ENCODE measurements around the gene CST9.

The CST9 gene

GRCh38 chr20:23605867-23606651, at the start of gene CST9:
TSS of gene CST9 (minus strand) at chr20:23605917. CDS start at chr20:23605864, 53 bp downstream.
- Histone ChIP-seq H3K27me3 (ENCODE audit: control insufficient read depth in 5 of 5, insufficient read depth in 4 of 5, low read length in 5 of 5) (peaks cover 0 to 5% (median 0%) of the 10 kb centered on the region in 5 donors), H3K27ac (ENCODE audit: low read depth, low read length) (no peak within 1 kb of the TSS), H3K36me3 (ENCODE audit: control insufficient read depth in 5 of 5, insufficient read depth in 5 of 5, low read length in 5 of 5) (no peaks in the 10 kb centered on the region), H3K9me3 (ENCODE audit: control insufficient read depth in 5 of 5, low read length in 5 of 5) (no peaks in the 10 kb centered on the region), H3K9ac (ENCODE audit: low read length in 5 of 5) (no peak within 1 kb of the TSS), H3K4me1 (ENCODE audit: control insufficient read depth in 5 of 5, insufficient read depth in 5 of 5, low read length in 5 of 5) (peaks cover 0 to 8% (median 4%) of the 10 kb centered on the region in 5 donors), H3K4me3 (ENCODE audit: low read depth in 1 of 5, low read length in 5 of 5) (no peak within 1 kb of the TSS)

- H3K27me3 ChIP-seq (ENCODE audit: control insufficient read depth in 5 of 5, insufficient read depth in 4 of 5, low read length in 5 of 5) = no peaks in the 10 kb centered on the region
- no peak overlapping the region for H3K9ac ChIP-seq (ENCODE audit: low read length in 5 of 5)
- H3K4me3 ChIP-seq (ENCODE audit: low read depth in 1 of 5, low read length in 5 of 5) = peak overlapping the region in 1 of 5 donors; percentile 4
- H3K4me1 ChIP-seq (ENCODE audit: control insufficient read depth in 5 of 5, insufficient read depth in 5 of 5, low read length in 5 of 5) = peaks cover 5 to 49% (median 43%) of the 10 kb centered on the region in 5 donors
- no peaks in the 10 kb centered on the region for H3K9me3 ChIP-seq (ENCODE audit: control insufficient read depth in 5 of 5, low read length in 5 of 5)
- no peaks in the 10 kb centered on the region for H3K36me3 ChIP-seq (ENCODE audit: control insufficient read depth in 5 of 5, insufficient read depth in 5 of 5, low read length in 5 of 5)
- peak overlapping the region; percentile 17 for H3K27ac ChIP-seq (ENCODE audit: low read depth, low read length)
These were observed 49.0 kb upstream of the CST9 start for GRCh38 chr20:23654717-23655116.

GRCh38 chr20:23654000-23654399, 48.3 kb upstream of the CST9 start:
- Histone ChIP-seq H3K9ac (ENCODE audit: low read length in 5 of 5) (no peak overlapping the region), H3K4me3 (ENCODE audit: low read depth in 1 of 5, low read length in 5 of 5) (no peak overlapping the region), H3K36me3 (ENCODE audit: control insufficient read depth in 5 of 5, insufficient read depth in 5 of 5, low read length in 5 of 5) (no peaks in the 10 kb centered on the region), H3K9me3 (ENCODE audit: control insufficient read depth in 5 of 5, low read length in 5 of 5) (no peaks in the 10 kb centered on the region), H3K27ac (ENCODE audit: low read depth, low read length) (no peak overlapping the region), H3K4me1 (ENCODE audit: control insufficient read depth in 5 of 5, insufficient read depth in 5 of 5, low read length in 5 of 5) (peaks cover 5 to 49% (median 43%) of the 10 kb centered on the region in 5 donors), H3K27me3 (ENCODE audit: control insufficient read depth in 5 of 5, insufficient read depth in 4 of 5, low read length in 5 of 5) (no peaks in the 10 kb centered on the region)

GRCh38 chr20:23653400-23653938, 47.8 kb upstream of the CST9 start:
- Histone ChIP-seq H3K36me3 (ENCODE audit: control insufficient read depth in 5 of 5, insufficient read depth in 5 of 5, low read length in 5 of 5) (no peaks in the 10 kb centered on the region), H3K27me3 (ENCODE audit: control insufficient read depth in 5 of 5, insufficient read depth in 4 of 5, low read length in 5 of 5) (no peaks in the 10 kb centered on the region), H3K27ac (ENCODE audit: low read depth, low read length) (no peak overlapping the region), H3K4me1 (ENCODE audit: control insufficient read depth in 5 of 5, insufficient read depth in 5 of 5, low read length in 5 of 5) (peaks cover 5 to 49% (median 43%) of the 10 kb centered on the region in 5 donors), H3K9ac (ENCODE audit: low read length in 5 of 5) (no peak overlapping the region), H3K4me3 (ENCODE audit: low read depth in 1 of 5, low read length in 5 of 5) (no peak overlapping the region), H3K9me3 (ENCODE audit: control insufficient read depth in 5 of 5, low read length in 5 of 5) (no peaks in the 10 kb centered on the region)

GRCh38 chr20:23652926-23653325, 47.2 kb upstream of the CST9 start:
- H3K27ac ChIP-seq (ENCODE audit: low read depth, low read length) = no peak overlapping the region
- H3K4me1 ChIP-seq (ENCODE audit: control insufficient read depth in 5 of 5, insufficient read depth in 5 of 5, low read length in 5 of 5) = peaks cover 5 to 49% (median 43%) of the 10 kb centered on the region in 5 donors
- H3K9ac ChIP-seq (ENCODE audit: low read length in 5 of 5) = no peak overlapping the region
- H3K9me3 ChIP-seq (ENCODE audit: control insufficient read depth in 5 of 5, low read length in 5 of 5) = no peaks in the 10 kb centered on the region
- no peaks in the 10 kb centered on the region for H3K36me3 ChIP-seq (ENCODE audit: control insufficient read depth in 5 of 5, insufficient read depth in 5 of 5, low read length in 5 of 5)
- H3K27me3 ChIP-seq (ENCODE audit: control insufficient read depth in 5 of 5, insufficient read depth in 4 of 5, low read length in 5 of 5) = no peaks in the 10 kb centered on the region
- H3K4me3 ChIP-seq (ENCODE audit: low read depth in 1 of 5, low read length in 5 of 5) = no peak overlapping the region

- H3K9ac ChIP-seq (ENCODE audit: low read length in 5 of 5) = no peak overlapping the region
- H3K27me3 ChIP-seq (ENCODE audit: control insufficient read depth in 5 of 5, insufficient read depth in 4 of 5, low read length in 5 of 5) = no peaks in the 10 kb centered on the region
- no peaks in the 10 kb centered on the region for H3K9me3 ChIP-seq (ENCODE audit: control insufficient read depth in 5 of 5, low read length in 5 of 5)
- peaks cover 5 to 49% (median 43%) of the 10 kb centered on the region in 5 donors for H3K4me1 ChIP-seq (ENCODE audit: control insufficient read depth in 5 of 5, insufficient read depth in 5 of 5, low read length in 5 of 5)
- H3K4me3 ChIP-seq (ENCODE audit: low read depth in 1 of 5, low read length in 5 of 5) = no peak overlapping the region
- H3K27ac ChIP-seq (ENCODE audit: low read depth, low read length) = no peak overlapping the region
- H3K36me3 ChIP-seq (ENCODE audit: control insufficient read depth in 5 of 5, insufficient read depth in 5 of 5, low read length in 5 of 5) = no peaks in the 10 kb centered on the region
These were observed 46.7 kb upstream of the CST9 start for GRCh38 chr20:23652371-23652770.

GRCh38 chr20:23651117-23651516, 45.4 kb upstream of the CST9 start:
- Histone ChIP-seq H3K9me3 (ENCODE audit: control insufficient read depth in 5 of 5, low read length in 5 of 5) (no peaks in the 10 kb centered on the region), H3K27me3 (ENCODE audit: control insufficient read depth in 5 of 5, insufficient read depth in 4 of 5, low read length in 5 of 5) (no peaks in the 10 kb centered on the region), H3K9ac (ENCODE audit: low read length in 5 of 5) (no peak overlapping the region), H3K4me1 (ENCODE audit: control insufficient read depth in 5 of 5, insufficient read depth in 5 of 5, low read length in 5 of 5) (peaks cover 5 to 37% (median 34%) of the 10 kb centered on the region in 5 donors), H3K36me3 (ENCODE audit: control insufficient read depth in 5 of 5, insufficient read depth in 5 of 5, low read length in 5 of 5) (no peaks in the 10 kb centered on the region), H3K27ac (ENCODE audit: low read depth, low read length) (no peak overlapping the region), H3K4me3 (ENCODE audit: low read depth in 1 of 5, low read length in 5 of 5) (no peak overlapping the region)

- no peaks in the 10 kb centered on the region for H3K9me3 ChIP-seq (ENCODE audit: control insufficient read depth in 5 of 5, low read length in 5 of 5)
- peaks cover 5 to 30% (median 22%) of the 10 kb centered on the region in 5 donors for H3K4me1 ChIP-seq (ENCODE audit: control insufficient read depth in 5 of 5, insufficient read depth in 5 of 5, low read length in 5 of 5)
- no peaks in the 10 kb centered on the region for H3K36me3 ChIP-seq (ENCODE audit: control insufficient read depth in 5 of 5, insufficient read depth in 5 of 5, low read length in 5 of 5)
- no peaks in the 10 kb centered on the region for H3K27me3 ChIP-seq (ENCODE audit: control insufficient read depth in 5 of 5, insufficient read depth in 4 of 5, low read length in 5 of 5)
- H3K4me3 ChIP-seq (ENCODE audit: low read depth in 1 of 5, low read length in 5 of 5) = no peak overlapping the region
- no peak overlapping the region for H3K27ac ChIP-seq (ENCODE audit: low read depth, low read length)
- no peak overlapping the region for H3K9ac ChIP-seq (ENCODE audit: low read length in 5 of 5)
These were observed 44.2 kb upstream of the CST9 start for GRCh38 chr20:23649830-23650417.

GRCh38 chr20:23649242-23649641, 43.5 kb upstream of the CST9 start:
- Histone ChIP-seq H3K9me3 (ENCODE audit: control insufficient read depth in 5 of 5, low read length in 5 of 5) (no peaks in the 10 kb centered on the region), H3K4me1 (ENCODE audit: control insufficient read depth in 5 of 5, insufficient read depth in 5 of 5, low read length in 5 of 5) (peaks cover 4 to 23% (median 15%) of the 10 kb centered on the region in 5 donors), H3K27ac (ENCODE audit: low read depth, low read length) (no peak overlapping the region), H3K9ac (ENCODE audit: low read length in 5 of 5) (no peak overlapping the region), H3K27me3 (ENCODE audit: control insufficient read depth in 5 of 5, insufficient read depth in 4 of 5, low read length in 5 of 5) (no peaks in the 10 kb centered on the region), H3K4me3 (ENCODE audit: low read depth in 1 of 5, low read length in 5 of 5) (no peak overlapping the region), H3K36me3 (ENCODE audit: control insufficient read depth in 5 of 5, insufficient read depth in 5 of 5, low read length in 5 of 5) (no peaks in the 10 kb centered on the region)

GRCh38 chr20:23647346-23647745, 41.6 kb upstream of the CST9 start:
- Histone ChIP-seq H3K4me3 (ENCODE audit: low read depth in 1 of 5, low read length in 5 of 5) (no peak overlapping the region), H3K9ac (ENCODE audit: low read length in 5 of 5) (no peak overlapping the region), H3K27me3 (ENCODE audit: control insufficient read depth in 5 of 5, insufficient read depth in 4 of 5, low read length in 5 of 5) (no peaks in the 10 kb centered on the region), H3K4me1 (ENCODE audit: control insufficient read depth in 5 of 5, insufficient read depth in 5 of 5, low read length in 5 of 5) (peaks cover 0 to 13% (median 6%) of the 10 kb centered on the region in 5 donors), H3K36me3 (ENCODE audit: control insufficient read depth in 5 of 5, insufficient read depth in 5 of 5, low read length in 5 of 5) (no peaks in the 10 kb centered on the region), H3K27ac (ENCODE audit: low read depth, low read length) (no peak overlapping the region), H3K9me3 (ENCODE audit: control insufficient read depth in 5 of 5, low read length in 5 of 5) (no peaks in the 10 kb centered on the region)

Data from subcutaneous abdominal adipose tissue (tissue), 5 donors.